Natural killer cell treated with Interleukin-12 subunit alpha and Interleukin-12 subunit beta and Interleukin-15 and Interleukin-18, amount 100 ng/mL, for 72 hours (primary cell): ENCODE measurements around the gene GNAT1. TPM values are rescaled to one million over a fixed set of nuclear protein-coding genes. Genes with fewer than 3 reads are reported as not detected.
"Not testable (repeated sequence)": the region's sequence is repeated elsewhere in the genome, so short reads cannot be mapped to it uniquely, and the experiment has no call there.

ENCODE experiments used
- ATAC-seq, 2 donors: fragments of 150-1000 bp; cut with Tn5 transposase in 1 of 2; sonication (Bioruptor Pico), chemical (Tn5 transposase) in 1 of 2; 2 replicates each; pipeline ENCODE4 v1.10.0; 2021
- DNase-seq: peaks from one replicate; pipeline ENCODE4 v3.0.0; 2022; ENCODE audit warnings: low spot score
- H3K27ac Mint-ChIP-seq, 2 donors: 1 replicate in 1 of 2; 2 replicates in 1 of 2; pipeline ENCODE4 v1.8.0; 2022; ENCODE audit warnings: mixed read lengths in 2 of 2, mild to moderate bottlenecking in 1 of 2, moderate library complexity in 1 of 2
- H3K27me3 Mint-ChIP-seq, 2 donors: 1 replicate in 1 of 2; 2 replicates in 1 of 2; pipeline ENCODE4 v1.8.0; 2022; ENCODE audit warnings: mixed read lengths in 2 of 2
- H3K36me3 Mint-ChIP-seq: one replicate; pipeline ENCODE4 v1.8.0; 2022; ENCODE audit warnings: mixed read lengths
- H3K4me1 Mint-ChIP-seq, 2 donors: 1 replicate in 1 of 2; 2 replicates in 1 of 2; pipeline ENCODE4 v1.8.0; 2022; ENCODE audit warnings: low read depth in 2 of 2, mixed read lengths in 2 of 2, mild to moderate bottlenecking in 1 of 2
- H3K4me3 Mint-ChIP-seq: one replicate; pipeline ENCODE4 v1.8.0; 2022; ENCODE audit warnings: mixed read lengths
- H3K9me3 Mint-ChIP-seq: 2 replicates; pipeline ENCODE4 v1.8.0; 2022; ENCODE audit warnings: mixed read lengths
- total RNA-seq, 2 donors: library from RNA; stranded (reverse); gene quantifications; one replicate each; pipeline ENCODE4 v1.2.3, GENCODE V29; 2022

Gene GNAT1
- total RNA-seq, 2 donors from 2014 or later: not detected

DNA sequence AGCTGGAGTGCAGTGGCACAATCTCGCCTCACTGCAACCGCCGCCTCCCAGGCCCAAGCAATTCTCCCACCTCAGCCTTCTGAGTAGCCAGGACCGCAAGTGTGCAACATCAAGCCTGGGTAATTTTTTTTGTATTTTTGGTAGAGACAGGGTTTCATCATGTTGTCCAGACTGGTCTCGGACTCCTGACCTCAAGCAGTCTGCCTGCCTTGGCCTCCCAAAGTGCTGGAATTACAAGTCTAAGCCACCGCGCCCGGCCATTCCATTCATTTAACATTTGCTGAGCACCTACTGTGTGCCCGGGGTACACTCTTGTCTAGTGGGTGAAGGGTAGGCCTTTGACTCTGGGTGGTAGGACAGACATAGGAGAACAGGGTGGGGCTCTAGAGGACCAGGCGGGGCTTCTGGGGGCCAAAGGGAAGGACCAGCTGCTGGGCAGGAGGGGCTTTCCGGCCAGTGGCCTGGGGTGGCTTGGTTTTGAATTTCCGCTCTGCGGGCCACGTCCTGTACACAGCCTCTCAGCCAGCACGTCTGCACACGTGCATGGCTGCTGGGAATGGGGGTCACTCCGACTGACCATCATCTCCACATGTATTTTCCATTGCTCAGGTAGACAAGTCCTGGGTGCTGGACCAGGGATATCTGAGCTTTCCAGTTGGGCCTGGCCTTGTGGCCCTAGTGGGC lies 16.1 kb downstream of the GNAT1 start:
- peaks cover 0 to 6% of the 10 kb centered on the region in 2 donors for H3K4me1 Mint-ChIP-seq
- H3K9me3 Mint-ChIP-seq: no peaks in the 10 kb centered on the region
- ATAC-seq (no peak), DNase-seq (no peak)
- no peak overlapping the region for H3K27ac Mint-ChIP-seq
- H3K36me3 Mint-ChIP-seq: no peaks in the 10 kb centered on the region
- peaks cover 10 to 24% of the 10 kb centered on the region in 2 donors for H3K27me3 Mint-ChIP-seq
- no peak overlapping the region for H3K4me3 Mint-ChIP-seq

- Mint-ChIP-seq H3K27me3 (peaks cover 4 to 16% of the 10 kb centered on the region in 2 donors), H3K36me3 (no peaks in the 10 kb centered on the region), H3K4me1 (peaks cover 0 to 6% of the 10 kb centered on the region in 2 donors), H3K9me3 (no peaks in the 10 kb centered on the region), H3K27ac (no peak overlapping the region), H3K4me3 (no peak overlapping the region)
- ATAC-seq (no peak), DNase-seq (no peak)
Observed at GRCh38 chr3:50208677-50209344, 17.4 kb downstream of the GNAT1 start.

GRCh38 chr3:50210176-50210509 lies 18.7 kb downstream of the GNAT1 start:
- H3K27ac Mint-ChIP-seq: no peak overlapping the region
- no peaks in the 10 kb centered on the region for H3K36me3 Mint-ChIP-seq
- peaks cover 0 to 6% of the 10 kb centered on the region in 2 donors for H3K4me1 Mint-ChIP-seq
- ATAC-seq (no peak), DNase-seq (no peak)
- no peaks in the 10 kb centered on the region for H3K9me3 Mint-ChIP-seq
- H3K27me3 Mint-ChIP-seq: peaks cover 4 to 16% of the 10 kb centered on the region in 2 donors
- no peak overlapping the region for H3K4me3 Mint-ChIP-seq

DNA sequence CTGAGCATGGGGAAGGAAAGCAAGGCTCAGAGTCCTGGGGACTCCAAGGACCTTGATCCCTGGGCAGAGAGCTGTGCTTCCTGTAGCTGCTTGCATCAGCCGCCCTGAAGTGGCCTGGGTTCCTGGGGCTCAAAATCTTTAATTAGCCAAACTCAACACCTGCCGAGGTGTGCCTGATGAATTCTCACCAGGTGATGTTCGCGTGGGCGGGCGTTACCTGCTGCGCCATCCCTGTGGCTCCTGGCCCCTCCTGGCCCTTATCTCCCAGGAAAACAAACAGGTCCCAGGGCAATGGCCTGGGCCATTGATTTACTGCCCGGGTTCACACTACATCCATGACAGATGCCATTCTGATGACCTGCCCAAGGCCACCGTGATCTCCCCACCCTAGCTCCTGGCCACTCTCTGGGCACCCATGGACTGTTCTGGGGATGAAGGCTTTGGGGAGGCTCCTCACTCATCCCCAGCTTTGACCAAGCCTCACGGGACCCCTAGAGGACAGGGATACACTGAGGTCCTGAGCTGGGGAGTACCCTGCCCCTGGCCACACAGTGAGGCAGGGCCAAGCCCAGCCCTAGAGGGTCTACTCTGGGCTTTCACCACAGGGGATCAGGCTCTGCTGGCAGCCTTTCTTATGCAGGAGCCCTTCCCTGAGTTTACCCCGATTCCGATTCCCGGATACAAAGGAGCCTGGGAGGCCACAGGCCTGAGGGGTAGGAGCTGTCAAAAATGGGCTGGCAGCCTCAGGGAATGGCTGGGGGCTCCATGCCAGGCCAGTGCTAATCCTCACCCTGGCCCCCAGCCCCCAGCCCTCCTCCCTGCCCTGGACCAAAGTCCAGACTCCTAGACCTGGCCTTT lies 19.3 kb downstream of the GNAT1 start:
- DNase-seq (no peak), ATAC-seq (no peak)
- H3K27me3 Mint-ChIP-seq: peaks cover 4 to 16% of the 10 kb centered on the region in 2 donors
- peaks cover 0 to 6% of the 10 kb centered on the region in 2 donors for H3K4me1 Mint-ChIP-seq
- no peak overlapping the region for H3K4me3 Mint-ChIP-seq
- no peaks in the 10 kb centered on the region for H3K9me3 Mint-ChIP-seq
- H3K27ac Mint-ChIP-seq: no peak overlapping the region
- H3K36me3 Mint-ChIP-seq: no peaks in the 10 kb centered on the region

DNA sequence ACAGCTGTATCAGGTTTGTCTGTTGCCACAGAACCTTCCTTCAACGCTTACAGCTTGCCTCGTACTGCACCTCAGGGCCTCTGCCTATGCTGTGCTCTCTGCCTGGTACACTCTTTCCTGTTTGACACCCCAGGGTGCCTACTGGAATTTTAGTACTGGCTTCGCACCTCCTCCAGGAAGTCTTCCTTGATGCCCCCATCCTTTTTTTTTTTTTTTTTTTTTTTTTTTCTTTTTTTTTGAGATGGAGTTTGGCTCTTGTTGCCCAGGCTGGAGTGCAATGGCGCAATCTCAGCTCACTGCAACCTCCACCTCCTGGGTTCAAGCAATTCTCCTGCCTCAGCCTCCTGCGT lies 19.9 kb downstream of the GNAT1 start:
- not testable (repeated sequence) for H3K36me3 Mint-ChIP-seq, H3K4me1 Mint-ChIP-seq, DNase-seq, ATAC-seq, H3K9me3 Mint-ChIP-seq, H3K27ac Mint-ChIP-seq, H3K4me3 Mint-ChIP-seq
- H3K27me3 Mint-ChIP-seq: peaks cover 4 to 14% of the 10 kb centered on the region in 2 donors

DNA sequence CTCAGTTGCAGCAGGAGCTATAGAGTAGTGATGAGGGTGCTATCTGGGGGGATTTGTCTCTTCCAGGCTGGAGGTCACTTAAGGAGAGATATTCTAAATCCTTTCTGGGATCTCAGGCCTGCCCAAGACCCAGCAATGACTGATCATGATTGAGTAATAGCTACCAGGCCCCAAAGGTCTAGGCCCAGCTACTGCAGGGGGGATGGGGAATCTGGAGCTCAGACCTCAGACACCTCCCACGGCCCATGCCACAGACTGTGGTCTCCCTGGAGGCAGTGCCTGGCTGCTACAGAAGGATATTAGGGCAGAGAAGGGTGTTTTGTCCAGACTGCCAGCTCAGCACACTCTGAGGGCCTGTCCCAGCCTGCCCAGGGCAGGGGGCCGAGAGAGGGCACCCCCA lies 20.5 kb downstream of the GNAT1 start:
- no peak for DNase-seq
- Mint-ChIP-seq H3K27ac (no peak overlapping the region), H3K27me3 (peaks cover 4 to 8% of the 10 kb centered on the region in 2 donors), H3K9me3 (no peaks in the 10 kb centered on the region), H3K4me1 (peaks cover 0 to 6% of the 10 kb centered on the region in 2 donors), H3K36me3 (no peaks in the 10 kb centered on the region), H3K4me3 (no peak overlapping the region)
- ATAC-seq: peak; percentile 54 to 81

- H3K36me3 Mint-ChIP-seq: no peaks in the 10 kb centered on the region
- no peak overlapping the region for H3K27ac Mint-ChIP-seq
- no peaks in the 10 kb centered on the region for H3K9me3 Mint-ChIP-seq
- DNase-seq (no peak), ATAC-seq (no peak)
- H3K4me1 Mint-ChIP-seq: peaks cover 0 to 6% of the 10 kb centered on the region in 2 donors
- peaks cover 4 to 8% of the 10 kb centered on the region in 2 donors for H3K27me3 Mint-ChIP-seq
- no peak overlapping the region for H3K4me3 Mint-ChIP-seq
Observed at GRCh38 chr3:50212502-50212901, 21.1 kb downstream of the GNAT1 start.

DNA sequence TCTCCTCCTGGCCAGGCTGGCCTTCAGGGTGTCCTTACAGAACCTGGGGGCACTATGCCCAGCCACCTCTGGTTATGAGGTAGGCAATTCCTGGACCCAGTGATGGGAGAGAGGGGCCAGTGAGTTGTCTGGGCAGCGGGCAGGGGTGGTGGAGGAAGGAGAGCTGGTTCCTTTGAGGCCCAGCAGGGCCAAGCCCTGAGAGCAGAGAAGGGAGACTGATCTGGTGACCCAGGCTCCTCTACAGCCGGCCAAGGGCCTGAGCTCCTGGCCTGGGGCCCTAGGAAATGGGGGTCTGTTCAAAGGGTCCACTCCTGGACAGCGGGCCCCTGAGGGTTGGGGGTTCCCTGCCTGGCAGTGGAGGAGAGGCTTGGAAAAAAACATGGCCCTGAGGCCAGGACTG lies 21.6 kb downstream of the GNAT1 start:
- Mint-ChIP-seq H3K27me3 (peaks cover 4 to 8% of the 10 kb centered on the region in 2 donors), H3K27ac (no peak overlapping the region), H3K4me3 (no peak overlapping the region), H3K4me1 (peaks cover 0 to 6% of the 10 kb centered on the region in 2 donors), H3K9me3 (no peaks in the 10 kb centered on the region), H3K36me3 (no peaks in the 10 kb centered on the region)
- DNase-seq: no peak
- no peak for ATAC-seq

GRCh38 chr3:50213373-50213772 lies 22.0 kb downstream of the GNAT1 start:
- no peak overlapping the region for H3K27ac Mint-ChIP-seq
- H3K4me1 Mint-ChIP-seq: peaks cover 0 to 6% of the 10 kb centered on the region in 2 donors
- peaks cover 3 to 6% of the 10 kb centered on the region in 2 donors for H3K27me3 Mint-ChIP-seq
- H3K36me3 Mint-ChIP-seq: no peaks in the 10 kb centered on the region
- no peak for ATAC-seq
- DNase-seq: no peak
- H3K4me3 Mint-ChIP-seq: no peak overlapping the region
- H3K9me3 Mint-ChIP-seq: no peaks in the 10 kb centered on the region

DNA sequence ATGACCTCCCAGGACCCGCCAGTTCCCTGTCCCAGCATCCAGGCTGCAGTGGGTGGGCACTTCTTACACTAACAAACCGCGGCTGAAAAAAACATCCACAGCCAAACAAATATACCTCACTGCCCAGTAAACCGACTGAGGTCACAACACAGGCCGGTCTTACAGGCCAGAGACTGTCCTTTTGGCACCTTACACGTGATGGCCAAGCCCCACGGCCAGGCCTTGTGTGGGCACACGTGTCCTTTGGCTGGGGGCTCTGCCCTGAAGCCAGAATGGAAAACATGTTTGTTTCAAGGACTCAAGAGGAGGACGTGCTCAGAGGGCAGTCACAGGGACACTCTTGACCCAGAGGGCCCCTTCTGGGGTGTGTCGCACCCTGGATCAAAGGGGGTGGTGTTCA lies 23.4 kb downstream of the GNAT1 start:
- ATAC-seq: no peak
- Mint-ChIP-seq H3K4me1 (peaks cover 0 to 6% of the 10 kb centered on the region in 2 donors), H3K27me3 (no peaks in the 10 kb centered on the region), H3K9me3 (no peaks in the 10 kb centered on the region), H3K36me3 (no peaks in the 10 kb centered on the region), H3K27ac (no peak overlapping the region), H3K4me3 (no peak overlapping the region)
- no peak for DNase-seq

- ATAC-seq: no peak
- H3K27ac Mint-ChIP-seq: no peak overlapping the region
- H3K27me3 Mint-ChIP-seq: no peaks in the 10 kb centered on the region
- no peak for DNase-seq
- peaks cover 0 to 6% of the 10 kb centered on the region in 2 donors for H3K4me1 Mint-ChIP-seq
- H3K36me3 Mint-ChIP-seq: no peaks in the 10 kb centered on the region
- H3K4me3 Mint-ChIP-seq: no peak overlapping the region
- H3K9me3 Mint-ChIP-seq: no peaks in the 10 kb centered on the region
Observed at GRCh38 chr3:50215529-50215928, 24.1 kb downstream of the GNAT1 start.

- H3K27ac Mint-ChIP-seq: no peak overlapping the region
- no peaks in the 10 kb centered on the region for H3K27me3 Mint-ChIP-seq
Observed at GRCh38 chr3:50217681-50218080, 26.3 kb downstream of the GNAT1 start.

GRCh38 chr3:50218448-50218847 lies 27.0 kb downstream of the GNAT1 start:
- Mint-ChIP-seq H3K4me1 (no peaks in the 10 kb centered on the region), H3K27ac (no peak overlapping the region), H3K4me3 (no peak overlapping the region), H3K9me3 (no peaks in the 10 kb centered on the region), H3K36me3 (no peaks in the 10 kb centered on the region), H3K27me3 (no peaks in the 10 kb centered on the region)
- DNase-seq (no peak), ATAC-seq (no peak)

More at GRCh38 chr3:50217681-50218080, 26.3 kb downstream of the GNAT1 start:
- no peak for ATAC-seq
- DNase-seq: no peak
- Mint-ChIP-seq H3K36me3 (no peaks in the 10 kb centered on the region), H3K4me1 (no peaks in the 10 kb centered on the region), H3K4me3 (no peak overlapping the region), H3K9me3 (no peaks in the 10 kb centered on the region)

DNA sequence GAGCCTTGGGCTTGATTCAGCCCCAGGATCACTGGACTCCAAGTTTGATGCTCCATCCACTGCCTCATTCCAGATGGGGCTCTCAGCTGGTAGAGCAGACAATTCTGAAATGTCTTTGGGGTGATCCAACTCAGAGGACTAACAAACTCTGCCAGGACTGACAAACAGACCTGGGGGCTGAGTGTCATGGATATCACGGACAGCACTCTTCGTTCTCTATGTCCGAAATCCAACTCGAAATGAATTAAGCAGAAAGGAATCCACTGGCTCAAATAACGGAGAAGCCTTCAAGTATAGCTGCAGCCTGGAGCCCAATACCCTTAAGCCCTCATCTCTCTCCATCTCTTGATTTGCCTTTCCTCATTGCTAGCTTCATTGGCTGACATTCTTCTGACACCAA lies 27.9 kb downstream of the GNAT1 start:
- Mint-ChIP-seq H3K27ac (no peak overlapping the region), H3K36me3 (no peaks in the 10 kb centered on the region), H3K27me3 (peaks cover 0 to 2% of the 10 kb centered on the region in 2 donors), H3K9me3 (no peaks in the 10 kb centered on the region), H3K4me3 (no peak overlapping the region), H3K4me1 (no peaks in the 10 kb centered on the region)
- ATAC-seq (no peak), DNase-seq (no peak)
